ENCODE data around the gene FAM3C.
"Not testable (repeated sequence)": the region's sequence is repeated elsewhere in the genome, so short reads cannot be mapped to it uniquely, and the experiment has no call there.

Gene FAM3C

GRCh38 chr7:121330053-121330833, 65.9 kb downstream of the FAM3C start:
- DNase-seq: no peak

- DNase-seq: peak; percentile 72
Observed at GRCh38 chr7:121329191-121330052, 66.7 kb downstream of the FAM3C start.

DNA sequence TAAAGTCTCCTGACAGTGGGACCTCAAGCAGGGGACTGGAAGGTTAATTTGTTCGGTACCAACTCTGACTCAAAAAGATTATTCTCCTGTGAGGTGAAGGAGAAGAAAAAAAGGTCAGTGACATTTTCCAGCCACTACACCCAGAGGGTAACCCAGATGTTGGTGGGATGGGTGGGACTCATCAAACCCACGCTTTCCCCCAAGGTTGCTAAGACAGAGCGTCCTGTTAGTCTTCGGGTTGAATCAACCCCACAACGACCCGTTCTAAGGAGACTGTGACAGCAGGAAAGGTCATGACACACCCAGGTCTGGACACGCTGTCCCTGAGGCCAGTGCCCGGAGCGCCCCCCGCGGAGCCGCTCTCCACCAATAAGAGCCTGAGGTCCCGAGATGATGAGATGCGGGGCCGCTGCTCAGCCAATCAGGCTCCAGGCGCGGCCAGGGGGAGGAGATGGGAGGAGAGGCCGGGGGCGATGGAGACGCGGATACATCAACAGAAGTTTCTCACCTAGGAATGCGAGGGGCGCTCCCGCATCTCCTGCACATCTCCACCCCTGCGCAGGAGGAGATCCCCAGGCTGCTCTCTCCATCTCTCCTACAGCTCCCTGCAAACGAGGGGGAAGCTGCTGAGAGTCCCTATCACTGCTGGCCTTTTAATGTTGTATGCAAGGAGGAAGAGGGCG, 67.5 kb downstream of the FAM3C start, which contains the start of gene WNT16:
WNT16 (plus strand) TSS at position 493 of the 683 bp plus-strand sequence. CDS start 293 bp downstream, outside the sequence.
- peak; percentile 56 for DNase-seq

- DNase-seq: no peak
Observed at GRCh38 chr7:121327671-121328070, 68.4 kb downstream of the FAM3C start.

DNA sequence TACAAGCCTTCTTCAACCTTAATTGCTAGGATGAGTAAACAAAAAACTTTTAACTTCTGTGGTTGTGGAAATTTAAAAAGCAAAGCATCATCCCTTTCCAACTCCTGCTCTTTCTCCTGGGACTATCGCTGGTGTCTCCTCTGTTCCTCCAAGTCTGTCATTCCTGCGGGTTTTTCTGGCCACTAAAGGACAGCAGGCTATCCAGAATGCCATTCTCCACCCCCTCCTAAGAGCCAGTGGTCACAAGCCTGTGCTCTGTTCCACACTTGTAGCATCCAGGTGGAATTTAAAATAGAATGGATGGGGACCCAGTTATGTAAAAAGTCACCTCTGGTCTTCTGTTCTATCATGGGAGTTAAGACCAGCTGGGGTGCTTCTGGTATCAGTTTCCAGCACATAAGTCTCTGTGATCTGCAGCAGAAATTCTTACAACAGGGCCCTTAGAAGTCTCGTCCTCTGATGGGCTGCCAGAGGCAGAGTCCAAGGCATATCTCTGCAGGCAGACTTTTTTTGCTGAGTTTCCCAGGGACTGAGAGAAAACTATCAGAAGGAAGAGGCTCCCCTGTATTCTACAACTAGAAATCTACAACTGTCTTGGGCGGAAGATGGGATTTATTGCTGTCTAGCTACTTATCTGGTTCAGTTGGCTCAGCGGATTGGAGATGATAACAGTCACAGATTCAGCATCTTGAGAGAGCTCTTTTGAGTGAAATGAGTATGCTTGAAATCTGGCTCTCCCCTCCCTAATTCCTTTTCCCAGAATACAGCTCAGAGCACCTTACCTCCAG, 72.4 kb downstream of the FAM3C start:
- DNase-seq: no peak

GRCh38 chr7:121322460-121322859, 73.6 kb downstream of the FAM3C start:
- DNase-seq: no peak

DNA sequence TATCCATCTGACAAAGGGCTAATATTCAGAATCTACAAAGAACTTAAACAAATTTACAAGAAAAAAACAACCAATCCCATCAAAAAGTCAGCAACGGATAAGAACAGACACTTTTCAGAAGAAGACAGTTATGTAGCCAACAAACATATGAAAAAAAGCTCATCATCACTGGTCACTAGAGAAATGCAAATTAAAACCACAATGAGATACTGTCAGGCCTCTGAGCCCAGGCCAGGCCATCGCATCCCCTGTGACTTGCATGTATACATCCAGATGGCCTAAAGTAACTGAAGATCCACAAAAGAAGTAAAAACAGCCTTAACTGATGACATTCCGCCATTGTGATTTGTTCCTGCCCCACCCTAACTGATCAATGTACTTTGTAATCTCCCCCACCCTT, 80.9 kb downstream of the FAM3C start:
- DNase-seq: not testable (repeated sequence)

DNA sequence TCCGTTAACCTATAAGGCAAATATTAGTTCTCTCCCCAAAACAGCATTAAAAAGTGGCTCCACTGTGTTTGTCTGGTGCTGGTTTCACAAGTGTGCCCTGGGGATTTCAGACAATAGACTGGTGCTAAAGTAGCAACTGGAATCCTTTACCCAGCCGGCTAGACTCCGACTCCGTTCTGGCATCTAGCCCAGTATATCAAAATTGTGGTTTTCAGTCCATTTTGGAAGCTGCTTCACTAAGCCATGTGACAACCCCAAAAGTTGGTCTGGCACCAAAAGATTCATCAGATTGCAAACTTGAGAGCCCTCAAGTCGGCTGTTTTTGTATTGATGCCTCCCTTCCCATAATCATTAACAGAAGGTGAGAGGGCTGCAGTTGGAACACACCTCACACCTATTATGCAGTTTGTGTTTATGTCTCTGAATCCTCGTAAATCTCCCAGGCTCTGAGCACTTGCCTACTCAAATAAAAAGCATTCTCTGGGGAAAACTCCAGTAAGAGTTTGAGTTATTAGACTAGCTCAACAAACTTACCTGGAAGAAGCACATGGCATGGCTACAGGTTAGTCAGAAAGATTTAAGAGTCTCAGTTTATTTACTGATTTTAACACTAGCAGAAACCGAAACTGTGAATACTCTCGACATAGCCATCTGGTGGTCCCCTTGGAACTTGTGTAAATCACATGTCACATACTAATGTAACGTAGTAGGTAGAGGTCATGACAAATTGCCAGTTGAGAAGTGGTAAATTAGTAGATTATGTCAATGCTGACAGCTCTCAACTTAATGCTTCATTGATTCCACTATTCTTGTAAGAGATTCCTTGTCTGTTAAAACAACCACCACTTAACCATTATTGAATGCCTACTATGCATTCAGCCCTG, 82.1 kb downstream of the FAM3C start:
- DNase-seq: no peak

- DNase-seq: no peak
Observed at GRCh38 chr7:121313220-121313792, 82.8 kb downstream of the FAM3C start.

GRCh38 chr7:121307021-121307574, 89.0 kb downstream of the FAM3C start:
- DNase-seq: no peak

- no peak for DNase-seq
Observed at GRCh38 chr7:121306565-121306964, 89.5 kb downstream of the FAM3C start.

GRCh38 chr7:121305109-121305508, 91.0 kb downstream of the FAM3C start:
- DNase-seq: no peak

GRCh38 chr7:121304102-121304658, 91.9 kb downstream of the FAM3C start:
- DNase-seq: no peak

GRCh38 chr7:121303422-121304101, 92.5 kb downstream of the FAM3C start:
- no peak for DNase-seq

DNA sequence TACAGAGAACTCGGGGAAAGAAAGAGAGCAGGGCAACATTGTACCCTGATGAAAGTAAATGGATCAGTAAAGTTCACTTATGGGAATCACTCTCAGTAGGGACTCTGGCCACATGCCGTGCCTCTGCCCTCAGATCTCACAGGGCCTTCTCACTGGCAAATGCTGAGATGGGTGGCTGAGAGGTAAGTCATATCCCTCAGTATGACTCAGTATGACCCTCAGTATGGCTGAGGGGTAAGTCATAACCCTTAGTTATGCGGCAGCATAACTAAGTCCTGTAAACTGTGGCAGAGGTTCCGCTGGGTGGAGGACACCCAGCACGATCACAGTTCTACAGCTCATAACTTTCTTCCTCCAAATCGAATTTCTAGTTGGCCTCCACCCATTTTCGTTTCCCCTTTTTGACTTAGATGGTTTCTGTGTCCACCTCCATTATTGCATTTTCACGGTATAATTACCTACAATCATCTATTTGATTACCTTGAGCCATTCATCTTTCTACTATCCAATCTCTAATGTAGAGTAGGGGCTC, 93.8 kb downstream of the FAM3C start:
- no peak for DNase-seq

DNA sequence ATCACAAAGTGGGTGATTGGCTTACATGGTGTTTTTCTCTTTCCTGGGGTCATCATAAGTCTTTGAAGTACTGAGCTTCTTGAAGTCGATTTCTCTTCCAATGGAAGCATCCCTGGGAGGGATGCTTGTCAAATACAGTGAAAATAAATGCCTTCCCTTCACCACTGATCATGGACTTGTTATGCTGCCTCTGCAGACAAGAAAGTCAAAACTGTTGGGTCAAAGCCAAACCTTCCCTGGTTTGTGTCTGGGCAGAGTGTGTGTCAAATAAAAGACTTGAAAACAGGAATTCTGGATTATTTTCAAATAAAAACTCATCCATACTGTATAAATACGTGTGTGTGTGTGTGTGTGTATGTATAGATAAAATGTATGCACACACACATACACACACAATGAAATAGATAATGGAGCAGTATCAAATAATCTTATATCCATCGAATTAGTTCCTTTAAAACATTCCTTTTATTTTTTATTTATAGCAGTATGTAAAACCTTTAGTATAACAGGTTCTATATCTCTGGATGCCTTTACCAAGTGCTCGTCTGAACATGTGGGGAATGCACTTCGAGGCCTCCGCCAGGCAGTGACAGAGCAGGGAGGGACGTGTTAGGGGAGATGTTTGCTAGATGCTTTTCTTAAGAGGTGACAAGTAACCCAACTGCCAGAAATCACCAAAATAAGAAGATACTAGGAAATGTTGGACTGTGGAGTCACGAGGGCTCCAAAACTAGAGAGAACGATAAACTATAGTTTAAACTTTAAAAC, 94.5 kb downstream of the FAM3C start:
- DNase-seq: no peak

GRCh38 chr7:121300685-121301420, 95.3 kb downstream of the FAM3C start:
- no peak for DNase-seq

Data from activated CD8-positive, alpha-beta memory T cell treated with anti-CD3 and anti-CD28 coated beads, Interleukin-2, amount 50 U/mL, for 48 hours (primary cell).